OCI-LY1 (cell line): ENCODE measurements around the gene XYLT1.

ENCODE experiments used
- H2AFZ ChIP-seq: fragments of 200-600 bp; sonication (generic), shearing (Covaris generic); 2 replicates; pipeline ENCODE4 v1.6.0; 2014; ENCODE audit warnings: antibody characterized with exemption, mild to moderate bottlenecking, low read length
- H3F3A ChIP-seq: fragments of 200-600 bp; sonication (generic), shearing (Covaris generic); 2 replicates; pipeline ENCODE4 v1.6.0; 2014; ENCODE audit warnings: mild to moderate bottlenecking, antibody characterized with exemption, low read length, moderate library complexity; ENCODE audit not compliant: insufficient read depth
- H3K27ac ChIP-seq: fragments of 200-600 bp; sonication (generic); 2 replicates; pipeline ENCODE4 v1.5.1; 2014; ENCODE audit warnings: low read length, mixed run types, mild to moderate bottlenecking, low read depth; ENCODE audit not compliant: poor library complexity, severe bottlenecking
- H3K27me3 ChIP-seq: fragments of 200-600 bp; sonication (generic); 2 replicates; pipeline ENCODE4 v1.6.0; 2014; ENCODE audit warnings: antibody characterized with exemption, mild to moderate bottlenecking, low read length, moderate library complexity; ENCODE audit not compliant: insufficient read depth
- H3K36me3 ChIP-seq: fragments of 200-600 bp; sonication (generic); 2 replicates; pipeline ENCODE4 v1.6.1; 2014; ENCODE audit warnings: mild to moderate bottlenecking, antibody characterized with exemption, low read length, moderate library complexity, mixed read lengths; ENCODE audit not compliant: insufficient read depth
- H3K4me1 ChIP-seq: fragments of 200-600 bp; sonication (generic); 2 replicates; pipeline ENCODE4 v1.5.1; 2014; ENCODE audit warnings: mild to moderate bottlenecking, low read length, moderate library complexity; ENCODE audit not compliant: insufficient read depth, severe bottlenecking
- H3K4me2 ChIP-seq: fragments of 200-600 bp; sonication (generic), shearing (Covaris generic); 2 replicates; pipeline ENCODE4 v1.6.1; 2014; ENCODE audit warnings: low read length
- H3K4me3 ChIP-seq: fragments of 200-600 bp; sonication (generic); 2 replicates; pipeline ENCODE4 v1.5.1; 2014; ENCODE audit warnings: low read length, low read depth, mild to moderate bottlenecking, mixed read lengths; ENCODE audit not compliant: poor library complexity, severe bottlenecking
- H3K79me2 ChIP-seq: fragments of 200-600 bp; shearing (Covaris generic); 2 replicates; pipeline ENCODE4 v1.6.1; 2016; ENCODE audit warnings: mixed run types, low read length, mixed read lengths; ENCODE audit not compliant: insufficient read depth
- H3K9ac ChIP-seq: fragments of 200-600 bp; sonication (generic), shearing (Covaris generic); 2 replicates; pipeline ENCODE4 v1.6.1; 2014; ENCODE audit warnings: mild to moderate bottlenecking, low read length, mixed read lengths
- H3K9me2 ChIP-seq: fragments of 200-600 bp; sonication (generic), shearing (Covaris generic); 2 replicates; pipeline ENCODE4 v1.6.1; 2014; ENCODE audit warnings: low read depth, mild to moderate bottlenecking, low read length, mixed read lengths
- H3K9me3 ChIP-seq: fragments of 200-600 bp; shearing (Covaris generic); 2 replicates; pipeline ENCODE4 v1.6.1; 2014; ENCODE audit warnings: low read length, mixed read lengths
- H4K20me1 ChIP-seq: fragments of 200-600 bp; sonication (generic), shearing (Covaris generic); 2 replicates; pipeline ENCODE4 v1.6.0; 2016; ENCODE audit warnings: mild to moderate bottlenecking, low read length; ENCODE audit not compliant: insufficient read depth
- CTCF ChIP-seq: fragments of 200-600 bp; sonication (generic), shearing (Covaris generic); IDR thresholded peaks from 2 replicates; pipeline ENCODE4 v1.5.1; 2017; ENCODE audit warnings: mild to moderate bottlenecking, antibody characterized with exemption, low read length, moderate library complexity, mixed read lengths
- EZH2 ChIP-seq: fragments of 200-600 bp; sonication (generic), shearing (Covaris generic); IDR thresholded peaks from 2 replicates; pipeline ENCODE4 v1.8.0; 2017; ENCODE audit warnings: borderline replicate concordance, mixed run types, mild to moderate bottlenecking, antibody characterized with exemption, low read length, moderate library complexity, mixed read lengths

The XYLT1 gene

GRCh38 chr16:17435318-17435717 is 35.4 kb downstream of the XYLT1 start:
- no peak overlapping the region for H3K4me3 ChIP-seq
- H3K4me2 ChIP-seq: no peak overlapping the region
- no peak for TF ChIP-seq EZH2
- no peak for TF ChIP-seq CTCF
- no peaks in the 10 kb centered on the region for H3K9me2 ChIP-seq
- no peaks in the 10 kb centered on the region for H4K20me1 ChIP-seq
- H3F3A ChIP-seq: no peaks in the 10 kb centered on the region
- H2AFZ ChIP-seq: no peak overlapping the region
- peaks cover 56% of the 10 kb centered on the region for H3K79me2 ChIP-seq
- peak overlapping the region; percentile 33 for H3K27ac ChIP-seq
- no peaks in the 10 kb centered on the region for H3K9me3 ChIP-seq
- H3K36me3 ChIP-seq: peaks cover 78% of the 10 kb centered on the region
- no peak overlapping the region; the same call in 1 of the 2 replicates for H3K9ac ChIP-seq
- H3K27me3 ChIP-seq: no peaks in the 10 kb centered on the region
- H3K4me1 ChIP-seq: peaks cover 33% of the 10 kb centered on the region

- no peaks in the 10 kb centered on the region for H4K20me1 ChIP-seq
- H2AFZ ChIP-seq: no peak overlapping the region
- H3K9me2 ChIP-seq: no peaks in the 10 kb centered on the region
Measured at GRCh38 chr16:17433577-17434451, 36.9 kb downstream of the XYLT1 start.

GRCh38 chr16:17432901-17433576 is 37.7 kb downstream of the XYLT1 start:
- Histone ChIP-seq H3K4me2 (no peak overlapping the region), H3K9ac (no peak overlapping the region), H3K79me2 (peaks cover 51% of the 10 kb centered on the region), H3K9me2 (no peaks in the 10 kb centered on the region), H3K4me1 (peaks cover 19% of the 10 kb centered on the region), H2AFZ (no peak overlapping the region), H4K20me1 (no peaks in the 10 kb centered on the region), H3K9me3 (no peaks in the 10 kb centered on the region), H3K27ac (no peak overlapping the region), H3K36me3 (peaks cover 79% of the 10 kb centered on the region), H3K27me3 (no peaks in the 10 kb centered on the region), H3K4me3 (no peak overlapping the region), H3F3A (no peaks in the 10 kb centered on the region)
- no peak for TF ChIP-seq CTCF
- no peak for TF ChIP-seq EZH2

More at GRCh38 chr16:17433577-17434451, 36.9 kb downstream of the XYLT1 start:
- no peak overlapping the region for H3K4me3 ChIP-seq
- H3F3A ChIP-seq: no peaks in the 10 kb centered on the region
- H3K4me2 ChIP-seq: no peak overlapping the region
- TF ChIP-seq EZH2 (no peak), CTCF (no peak)
- no peak overlapping the region for H3K9ac ChIP-seq
- H3K4me1 ChIP-seq: peaks cover 19% of the 10 kb centered on the region
- peaks cover 57% of the 10 kb centered on the region for H3K79me2 ChIP-seq
- no peaks in the 10 kb centered on the region for H3K27me3 ChIP-seq
- no peaks in the 10 kb centered on the region for H3K9me3 ChIP-seq
- H3K27ac ChIP-seq: no peak overlapping the region
- H3K36me3 ChIP-seq: peaks cover 74% of the 10 kb centered on the region
